ENCODE measurements around the gene ACIN1.
"Not testable (repeated sequence)": the region's sequence is repeated elsewhere in the genome, so short reads cannot be mapped to it uniquely, and the experiment has no call there.

Gene ACIN1

DNA sequence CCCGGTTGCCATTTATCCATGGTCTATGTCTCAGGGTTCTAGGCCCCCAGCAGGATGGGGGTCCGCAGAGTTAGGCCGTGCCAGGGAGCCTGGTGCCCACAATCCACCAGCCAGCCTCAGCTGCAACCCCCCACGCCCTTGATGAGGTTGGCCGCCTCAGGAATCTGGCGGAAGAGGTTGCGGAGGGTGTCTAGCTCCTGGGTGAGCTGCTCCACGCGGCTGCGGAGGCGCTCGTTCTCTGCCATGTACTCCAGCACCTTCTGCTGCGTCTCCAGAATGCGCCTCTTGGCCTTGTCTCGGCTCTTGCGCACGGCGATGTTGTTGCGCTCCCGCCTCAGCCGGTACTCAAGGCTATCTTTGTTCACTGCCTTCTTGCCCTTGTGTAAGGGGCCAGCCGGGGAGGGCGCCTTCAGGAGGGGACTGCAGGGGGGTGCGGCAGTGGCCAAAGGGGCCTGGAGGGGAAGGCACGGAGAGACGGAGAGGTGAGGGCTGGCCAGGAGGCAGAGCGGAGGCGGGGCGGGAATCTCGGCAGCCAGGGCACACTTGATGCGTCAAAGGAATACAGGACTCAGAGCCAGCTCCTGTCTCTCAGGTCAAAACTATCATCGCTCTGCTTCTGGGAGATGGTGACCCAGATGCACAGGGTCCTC lies 22.6 kb upstream of the ACIN1 start:
- Mint-ChIP-seq H3K4me3 (no peak overlapping the region), H3K27me3 (peaks cover 5% of the 10 kb centered on the region), H3K36me3 (no peaks in the 10 kb centered on the region), H3K27ac (no peak overlapping the region), H3K9me3 (no peaks in the 10 kb centered on the region), H3K4me1 (peaks cover 26% of the 10 kb centered on the region)
- ATAC-seq (ENCODE audit: low read depth) (no peak), DNase-seq (ENCODE audit: low spot score in 2 of 2) (no peak)

DNA sequence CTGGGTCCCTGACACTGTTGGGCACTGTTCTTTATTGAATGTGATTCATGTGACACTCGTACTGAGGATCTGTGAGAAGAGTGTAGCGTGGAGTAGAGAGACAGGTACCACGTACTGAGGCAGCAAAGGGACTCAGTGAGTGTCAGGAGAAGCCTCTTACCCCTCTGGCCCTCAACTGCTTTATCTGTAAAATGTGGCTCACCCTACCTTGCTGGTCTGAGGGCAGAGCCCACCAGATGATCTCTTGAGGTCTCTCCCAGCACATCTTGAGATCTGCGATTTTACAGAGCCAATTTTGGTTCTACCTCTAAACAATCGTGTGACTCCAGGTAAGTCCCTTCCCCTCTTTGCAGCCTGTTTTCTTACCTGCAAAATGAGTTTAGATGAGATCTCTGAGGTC lies 21.0 kb upstream of the ACIN1 start:
- Mint-ChIP-seq H3K9me3 (no peaks in the 10 kb centered on the region), H3K4me3 (no peak overlapping the region), H3K4me1 (peaks cover 19% of the 10 kb centered on the region), H3K27ac (no peak overlapping the region), H3K36me3 (no peaks in the 10 kb centered on the region), H3K27me3 (peaks cover 5% of the 10 kb centered on the region)
- no peak for DNase-seq (ENCODE audit: low spot score in 2 of 2)
- no peak for ATAC-seq (ENCODE audit: low read depth)

GRCh38 chr14:23115039-23115731 lies 20.2 kb upstream of the ACIN1 start:
- H3K27me3 Mint-ChIP-seq = peaks cover 5% of the 10 kb centered on the region
- H3K27ac Mint-ChIP-seq = no peak overlapping the region
- no peak for ATAC-seq (ENCODE audit: low read depth)
- peaks cover 13% of the 10 kb centered on the region for H3K4me1 Mint-ChIP-seq
- no peaks in the 10 kb centered on the region for H3K9me3 Mint-ChIP-seq
- no peak overlapping the region for H3K4me3 Mint-ChIP-seq
- no peak for DNase-seq (ENCODE audit: low spot score in 2 of 2)
- no peaks in the 10 kb centered on the region for H3K36me3 Mint-ChIP-seq

DNA sequence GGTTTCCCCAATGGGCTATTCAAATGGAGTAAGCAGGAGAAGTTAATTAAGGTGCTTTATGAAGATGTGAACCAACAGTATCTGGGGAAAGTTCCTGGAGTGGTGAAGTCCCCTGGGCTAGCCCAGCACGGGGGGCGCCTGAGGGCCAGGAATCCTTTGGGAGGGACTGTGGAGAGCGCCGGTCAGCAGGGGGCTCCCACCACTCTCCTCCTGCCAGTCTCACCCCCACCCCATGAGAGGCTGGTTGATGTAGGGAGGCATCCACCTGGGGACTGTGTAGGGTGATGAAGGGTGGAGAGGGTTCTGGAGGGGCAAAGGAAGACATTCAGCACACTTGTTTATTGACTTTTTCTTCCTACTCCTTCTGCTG lies 19.7 kb upstream of the ACIN1 start:
- Mint-ChIP-seq H3K27me3 (peaks cover 5% of the 10 kb centered on the region), H3K27ac (no peak overlapping the region), H3K4me1 (peaks cover 9% of the 10 kb centered on the region), H3K4me3 (no peak overlapping the region), H3K9me3 (no peaks in the 10 kb centered on the region), H3K36me3 (no peaks in the 10 kb centered on the region)
- ATAC-seq (ENCODE audit: low read depth) (no peak), DNase-seq (ENCODE audit: low spot score in 2 of 2) (no peak)

GRCh38 chr14:23114120-23114458 lies 19.2 kb upstream of the ACIN1 start:
- Mint-ChIP-seq H3K27me3 (peaks cover 5% of the 10 kb centered on the region), H3K9me3 (no peaks in the 10 kb centered on the region), H3K4me1 (peaks cover 6% of the 10 kb centered on the region), H3K36me3 (no peaks in the 10 kb centered on the region), H3K4me3 (no peak overlapping the region), H3K27ac (no peak overlapping the region)
- DNase-seq (ENCODE audit: low spot score in 2 of 2) (no peak), ATAC-seq (ENCODE audit: low read depth) (no peak)

DNA sequence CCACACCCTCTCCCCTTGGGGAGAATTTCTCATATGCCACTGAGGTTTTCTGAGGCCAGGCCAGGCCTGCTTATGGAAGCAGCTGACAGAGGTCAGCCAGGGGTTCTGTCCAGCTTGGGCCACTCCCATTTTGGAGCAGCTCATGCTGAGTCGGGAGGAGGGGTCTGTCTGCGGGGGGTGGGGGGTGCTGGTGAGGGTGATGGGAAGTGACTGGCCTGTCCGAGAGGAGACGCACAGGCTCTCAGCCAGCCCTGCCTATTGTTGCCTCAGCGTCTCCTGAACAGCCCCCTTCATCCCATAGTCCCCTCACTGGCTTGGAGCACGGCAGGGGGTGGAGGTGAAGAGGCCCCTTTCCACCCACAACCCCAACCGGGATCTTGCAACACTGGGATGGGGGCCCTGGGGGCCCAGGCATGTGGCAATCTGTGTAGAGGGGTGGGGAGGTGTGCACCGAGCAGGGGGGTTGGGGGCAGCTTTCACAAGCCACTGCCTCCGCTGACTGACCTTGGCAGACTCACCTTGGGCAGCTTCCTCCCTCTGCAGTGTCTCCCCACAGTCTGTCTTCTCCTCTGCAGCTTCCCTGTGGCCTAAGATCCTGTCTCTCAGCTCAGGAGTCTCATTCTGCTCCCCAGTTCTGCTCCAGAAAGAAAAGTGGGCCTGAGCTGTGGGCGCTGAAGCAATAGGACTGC lies 18.6 kb upstream of the ACIN1 start:
- peaks cover 4% of the 10 kb centered on the region for H3K4me1 Mint-ChIP-seq
- no peak for DNase-seq (ENCODE audit: low spot score in 2 of 2)
- H3K9me3 Mint-ChIP-seq = no peaks in the 10 kb centered on the region
- no peaks in the 10 kb centered on the region for H3K36me3 Mint-ChIP-seq
- H3K4me3 Mint-ChIP-seq = no peak overlapping the region
- H3K27me3 Mint-ChIP-seq = peaks cover 5% of the 10 kb centered on the region
- no peak for ATAC-seq (ENCODE audit: low read depth)
- H3K27ac Mint-ChIP-seq = no peak overlapping the region

- DNase-seq (ENCODE audit: low spot score in 2 of 2) (no peak), ATAC-seq (ENCODE audit: low read depth) (no peak)
- Mint-ChIP-seq H3K27ac (no peak overlapping the region), H3K36me3 (no peaks in the 10 kb centered on the region), H3K4me1 (peaks cover 2% of the 10 kb centered on the region), H3K4me3 (no peak overlapping the region), H3K27me3 (peaks cover 5% of the 10 kb centered on the region), H3K9me3 (no peaks in the 10 kb centered on the region)
Observed at GRCh38 chr14:23112359-23113178, 17.6 kb upstream of the ACIN1 start.

DNA sequence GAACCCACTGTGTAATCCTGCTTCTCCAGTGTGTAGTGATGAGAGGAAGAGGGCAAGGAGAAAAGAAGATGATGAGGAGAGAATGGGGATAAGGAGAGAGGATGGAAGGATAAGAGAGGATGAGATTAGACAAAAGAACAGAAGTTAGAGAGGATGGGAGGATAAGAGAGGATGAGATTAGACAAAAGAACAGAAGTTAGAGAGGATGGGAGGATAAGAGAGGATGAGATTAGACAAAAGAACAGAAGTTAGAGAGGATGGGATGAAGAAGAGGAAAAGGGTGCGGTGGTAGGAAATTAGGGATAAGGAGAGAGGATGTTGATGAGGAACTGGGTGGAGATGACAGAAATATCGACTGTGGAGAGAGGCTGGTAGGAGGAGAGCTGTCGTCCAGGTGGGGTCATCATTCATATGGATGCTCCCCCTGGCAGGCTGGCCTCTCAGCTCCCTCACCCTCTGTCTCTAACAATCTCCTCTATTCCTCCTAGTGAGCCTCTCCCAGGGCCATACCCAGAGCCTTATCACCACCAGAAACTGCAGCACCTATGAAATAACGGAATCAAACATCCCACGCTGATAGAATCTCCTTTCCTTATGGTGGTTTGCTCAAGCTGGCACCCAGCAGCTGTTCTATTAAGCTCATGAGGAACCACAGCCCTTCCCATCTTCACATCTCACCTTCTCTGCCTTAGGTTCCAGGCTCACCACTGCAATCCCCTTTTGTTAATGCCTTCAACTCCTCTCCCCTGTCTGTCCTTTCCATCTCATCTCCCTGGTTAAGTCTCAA lies 15.8 kb upstream of the ACIN1 start:
- ATAC-seq (ENCODE audit: low read depth) = no peak
- no peak for DNase-seq (ENCODE audit: low spot score in 2 of 2)
- H3K36me3 Mint-ChIP-seq = no peaks in the 10 kb centered on the region
- H3K27me3 Mint-ChIP-seq = peaks cover 5% of the 10 kb centered on the region
- H3K4me3 Mint-ChIP-seq = no peak overlapping the region
- peaks cover 9% of the 10 kb centered on the region for H3K4me1 Mint-ChIP-seq
- H3K9me3 Mint-ChIP-seq = no peaks in the 10 kb centered on the region
- H3K27ac Mint-ChIP-seq = no peak overlapping the region

DNA sequence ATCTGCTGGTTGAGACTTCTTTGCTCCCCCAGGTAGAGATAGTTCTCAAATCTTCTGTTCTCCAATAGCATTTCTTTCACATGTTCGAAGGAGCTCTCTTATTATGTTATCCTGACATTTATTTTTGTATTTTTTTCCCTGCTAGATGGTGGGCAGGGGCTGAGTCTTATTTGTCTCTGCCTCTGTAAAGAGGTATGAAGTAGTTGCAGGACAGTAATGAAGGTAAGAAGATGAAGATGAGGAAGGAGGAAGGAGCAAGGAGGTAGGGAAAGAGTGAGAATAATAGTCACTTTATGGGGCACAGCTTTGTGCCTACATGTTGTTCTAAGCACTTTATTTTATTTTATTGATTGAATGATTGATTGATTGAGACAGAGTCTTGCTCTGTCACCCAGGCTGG lies 14.8 kb upstream of the ACIN1 start:
- no peak overlapping the region for H3K27ac Mint-ChIP-seq
- H3K4me1 Mint-ChIP-seq = peaks cover 9% of the 10 kb centered on the region
- no peak overlapping the region for H3K4me3 Mint-ChIP-seq
- ATAC-seq (ENCODE audit: low read depth) (no peak), DNase-seq (ENCODE audit: low spot score in 2 of 2) (no peak)
- no peaks in the 10 kb centered on the region for H3K36me3 Mint-ChIP-seq
- peaks cover 2% of the 10 kb centered on the region for H3K27me3 Mint-ChIP-seq
- H3K9me3 Mint-ChIP-seq = no peaks in the 10 kb centered on the region

DNA sequence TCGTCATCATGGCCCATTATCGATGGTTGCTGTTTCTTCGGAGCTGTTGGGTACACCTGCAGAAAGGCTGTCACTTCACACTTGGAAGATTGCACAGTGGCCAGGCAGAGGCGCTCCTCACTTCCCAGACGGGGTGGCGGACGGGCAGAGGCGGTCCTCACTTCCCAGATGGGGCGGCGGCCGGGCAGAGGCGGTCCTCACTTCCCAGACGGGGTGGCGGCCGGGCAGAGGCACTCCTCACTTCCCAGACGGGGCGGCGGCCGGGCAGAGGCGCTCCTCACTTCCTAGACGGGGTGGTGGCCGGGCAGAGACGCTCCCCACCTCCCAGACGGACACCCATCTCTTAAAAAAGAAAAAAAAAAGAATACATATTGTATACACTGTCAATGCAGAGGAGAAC lies 13.2 kb upstream of the ACIN1 start:
- H3K4me1 Mint-ChIP-seq; H3K27ac Mint-ChIP-seq; ATAC-seq (ENCODE audit: low read depth); DNase-seq (ENCODE audit: low spot score in 2 of 2); H3K27me3 Mint-ChIP-seq; H3K9me3 Mint-ChIP-seq; H3K36me3 Mint-ChIP-seq; H3K4me3 Mint-ChIP-seq: not testable (repeated sequence)

DNA sequence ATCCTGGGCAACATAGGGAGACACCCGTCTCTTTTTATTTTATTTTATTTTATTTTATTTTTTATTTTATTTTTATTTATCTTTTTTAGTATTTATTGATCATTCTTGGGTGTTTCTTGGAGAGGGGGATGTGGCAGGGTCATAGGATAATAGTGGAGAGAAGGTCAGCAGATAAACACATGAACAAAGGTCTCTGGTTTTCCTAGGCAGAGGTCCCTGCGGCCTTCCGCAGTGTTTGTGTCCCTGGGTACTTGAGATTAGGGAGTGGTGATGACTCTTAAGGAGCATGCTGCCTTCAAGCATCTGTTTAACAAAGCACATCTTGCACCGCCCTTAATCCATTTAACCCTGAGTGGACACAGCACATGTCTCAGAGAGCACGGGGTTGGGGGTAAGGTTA lies 12.7 kb upstream of the ACIN1 start:
- H3K27me3 Mint-ChIP-seq; H3K4me3 Mint-ChIP-seq; ATAC-seq (ENCODE audit: low read depth); H3K9me3 Mint-ChIP-seq; DNase-seq (ENCODE audit: low spot score in 2 of 2); H3K36me3 Mint-ChIP-seq; H3K27ac Mint-ChIP-seq; H3K4me1 Mint-ChIP-seq: not testable (repeated sequence)

GRCh38 chr14:23106747-23107045 lies 11.8 kb upstream of the ACIN1 start:
- Mint-ChIP-seq H3K4me1 (peaks cover 7% of the 10 kb centered on the region), H3K27ac (no peak overlapping the region), H3K4me3 (no peak overlapping the region), H3K36me3 (no peaks in the 10 kb centered on the region), H3K9me3 (no peaks in the 10 kb centered on the region), H3K27me3 (no peaks in the 10 kb centered on the region)
- ATAC-seq (ENCODE audit: low read depth) (no peak), DNase-seq (ENCODE audit: low spot score in 2 of 2) (no peak)

GRCh38 chr14:23105348-23105824 lies 10.4 kb upstream of the ACIN1 start:
- peaks cover 7% of the 10 kb centered on the region for H3K4me1 Mint-ChIP-seq
- no peak overlapping the region for H3K4me3 Mint-ChIP-seq
- no peak overlapping the region for H3K27ac Mint-ChIP-seq
- H3K9me3 Mint-ChIP-seq = no peaks in the 10 kb centered on the region
- no peaks in the 10 kb centered on the region for H3K27me3 Mint-ChIP-seq
- H3K36me3 Mint-ChIP-seq = no peaks in the 10 kb centered on the region
- ATAC-seq (ENCODE audit: low read depth) = no peak
- DNase-seq (ENCODE audit: low spot score in 2 of 2) = no peak
